ENCODE data around the gene CHTF18. TPM values are rescaled to one million over a fixed set of nuclear protein-coding genes. Genes with fewer than 3 reads are reported as not detected.

The CHTF18 gene
- polyA plus RNA-seq, 3 donors = 0.57 to 13.8 (median 2.2) TPM

- Histone ChIP-seq H3K9ac (ENCODE audit: insufficient read depth, low read length, poor library complexity, severe bottlenecking) (no peak overlapping the region), H3K9me3 (replicated peaks in 1 of 2; ENCODE audit: control insufficient read depth in 1 of 2, insufficient read depth in 1 of 2, low read length in 2 of 2) (peaks cover 22 to 30% of the 10 kb centered on the region in 2 donors), H3K27me3 (ENCODE audit: control insufficient read depth in 2 of 2, insufficient read depth in 2 of 2, low read length in 2 of 2) (no peaks in the 10 kb centered on the region), H2AFZ (ENCODE audit: insufficient read depth, low read depth, low read length, poor library complexity, severe bottlenecking) (no peak overlapping the region), H3K79me2 (ENCODE audit: insufficient read depth, low read length) (no peaks in the 10 kb centered on the region), H3K27ac (ENCODE audit: low read depth in 1 of 2, low read length in 2 of 2) (no peak overlapping the region), H3K4me2 (replicated peaks; ENCODE audit: extremely low read depth, low read length, poor library complexity, severe bottlenecking) (no peak overlapping the region), H3K4me3 (replicated peaks in 1 of 3; ENCODE audit: low read depth in 2 of 3, low read length in 3 of 3) (no peak overlapping the region), H4K20me1 (ENCODE audit: insufficient read depth, low read length) (no peaks in the 10 kb centered on the region), H3K4me1 (ENCODE audit: control insufficient read depth in 1 of 2, insufficient read depth in 2 of 2, low read length in 2 of 2) (no peaks in the 10 kb centered on the region), H3K36me3 (replicated peaks in 1 of 2; ENCODE audit: control insufficient read depth in 1 of 2, insufficient read depth in 2 of 2, low read length in 2 of 2) (no peaks in the 10 kb centered on the region)
- TF ChIP-seq CTCF (IDR thresholded peaks at IDR 0.05) = no peak
- H3K4me3 Mint-ChIP-seq = no peak overlapping the region
- peaks cover 23 to 36% (median 29%) of the 10 kb centered on the region in 7 donors for H3K9me3 Mint-ChIP-seq
- DNase-seq = no peak
- intact Hi-C loops (cut with micrococcal nuclease) = loop anchor here in 1 of 2 donors (5.0 kb wide), 1 partner anchor 170 kb away; no protein-coding TSS in a partner anchor
- H3K4me1 Mint-ChIP-seq = peaks cover 1% of the 10 kb centered on the region
- H3K36me3 Mint-ChIP-seq = no peaks in the 10 kb centered on the region
- H3K27me3 Mint-ChIP-seq (ENCODE audit: low read depth in 3 of 3) = peaks cover 2 to 21% (median 10%) of the 10 kb centered on the region in 3 donors
- H3K27ac Mint-ChIP-seq = no peak overlapping the region
- 88% methylated on average over 28 of the region's 35 CpGs for WGBS (ENCODE audit: insufficient coverage)
Observed at GRCh38 chr16:832652-833336, 44.4 kb downstream of the CHTF18 start.

GRCh38 chr16:833411-833810 lies 45.0 kb downstream of the CHTF18 start:
- H3K36me3 Mint-ChIP-seq = no peaks in the 10 kb centered on the region
- H3K9me3 Mint-ChIP-seq = peaks cover 26 to 38% (median 31%) of the 10 kb centered on the region in 7 donors
- Histone ChIP-seq H3K4me3 (replicated peaks in 1 of 3; ENCODE audit: low read depth in 2 of 3, low read length in 3 of 3) (no peak overlapping the region), H3K4me2 (replicated peaks; ENCODE audit: extremely low read depth, low read length, poor library complexity, severe bottlenecking) (no peak overlapping the region), H4K20me1 (ENCODE audit: insufficient read depth, low read length) (no peaks in the 10 kb centered on the region), H3K9ac (ENCODE audit: insufficient read depth, low read length, poor library complexity, severe bottlenecking) (no peak overlapping the region), H3K27me3 (ENCODE audit: control insufficient read depth in 2 of 2, insufficient read depth in 2 of 2, low read length in 2 of 2) (no peaks in the 10 kb centered on the region), H3K9me3 (replicated peaks in 1 of 2; ENCODE audit: control insufficient read depth in 1 of 2, insufficient read depth in 1 of 2, low read length in 2 of 2) (peaks cover 22 to 30% of the 10 kb centered on the region in 2 donors), H3K27ac (ENCODE audit: low read depth in 1 of 2, low read length in 2 of 2) (no peak overlapping the region), H3K79me2 (ENCODE audit: insufficient read depth, low read length) (no peaks in the 10 kb centered on the region), H3K36me3 (replicated peaks in 1 of 2; ENCODE audit: control insufficient read depth in 1 of 2, insufficient read depth in 2 of 2, low read length in 2 of 2) (no peaks in the 10 kb centered on the region), H2AFZ (ENCODE audit: insufficient read depth, low read depth, low read length, poor library complexity, severe bottlenecking) (no peak overlapping the region), H3K4me1 (ENCODE audit: control insufficient read depth in 1 of 2, insufficient read depth in 2 of 2, low read length in 2 of 2) (no peaks in the 10 kb centered on the region)
- intact Hi-C loops (cut with micrococcal nuclease) = loop anchor here in 1 of 2 donors (5.0 kb wide), 1 partner anchor 169 kb away; no protein-coding TSS in a partner anchor
- 92% methylated on average over 14 of the region's 14 CpGs for WGBS (ENCODE audit: insufficient coverage)
- no peak for DNase-seq
- H3K27me3 Mint-ChIP-seq (ENCODE audit: low read depth in 3 of 3) = peaks cover 2 to 21% (median 10%) of the 10 kb centered on the region in 3 donors
- no peak overlapping the region for H3K27ac Mint-ChIP-seq
- peaks cover 1% of the 10 kb centered on the region for H3K4me1 Mint-ChIP-seq
- TF ChIP-seq CTCF (IDR thresholded peaks at IDR 0.05) = no peak
- H3K4me3 Mint-ChIP-seq = no peak overlapping the region
